Hepatocyte (in vitro differentiated cells): ENCODE measurements around the gene DCBLD1. TPM values are rescaled to one million over a fixed set of nuclear protein-coding genes. Genes with fewer than 3 reads are reported as not detected.

Experiments used
- DNase-seq: peaks from one replicate; pipeline ENCODE4 v3.0.0-alpha.2; 2016; ENCODE audit warnings: low spot score
- H2AFZ ChIP-seq: fragments of 200-600 bp; sonication (generic); 2 replicates; pipeline ENCODE4 v1.6.0; 2016; ENCODE audit warnings: antibody characterized with exemption, mild to moderate bottlenecking
- H3K27ac ChIP-seq: fragments of 200-600 bp; sonication (generic); 2 replicates; pipeline ENCODE4 v1.5.1; 2016; ENCODE audit warnings: mild to moderate bottlenecking
- H3K27me3 ChIP-seq: fragments of 200-600 bp; sonication (generic); 2 replicates; pipeline ENCODE4 v1.6.1; 2016
- H3K36me3 ChIP-seq: fragments of 200-600 bp; sonication (generic); replicated peaks from 2 replicates; pipeline ENCODE4 v1.5.1; 2016; ENCODE audit warnings: low read depth; ENCODE audit not compliant: insufficient read depth
- H3K4me1 ChIP-seq: fragments of 200-600 bp; sonication (generic); 2 replicates; pipeline ENCODE4 v1.5.1; 2016; ENCODE audit warnings: mild to moderate bottlenecking, moderate library complexity; ENCODE audit not compliant: insufficient read depth
- H3K4me2 ChIP-seq: fragments of 200-600 bp; sonication (generic); 2 replicates; pipeline ENCODE4 v1.6.0; 2016
- H3K4me3 ChIP-seq: fragments of 200-600 bp; sonication (generic); 2 replicates; pipeline ENCODE4 v1.5.1; 2016; ENCODE audit warnings: mild to moderate bottlenecking
- H3K79me2 ChIP-seq: fragments of 200-600 bp; sonication (generic); 2 replicates; pipeline ENCODE4 v1.6.0; 2017; ENCODE audit warnings: mild to moderate bottlenecking
- H3K9me2 ChIP-seq: fragments of 200-600 bp; sonication (generic); replicated peaks from 2 replicates; pipeline ENCODE4 v1.6.0; 2017; ENCODE audit warnings: mild to moderate bottlenecking; ENCODE audit not compliant: insufficient read depth
- H3K9me3 ChIP-seq: fragments of 200-600 bp; sonication (generic); 2 replicates; pipeline ENCODE4 v1.5.1; 2016; ENCODE audit warnings: low read depth, mild to moderate bottlenecking
- H4K20me1 ChIP-seq: fragments of 200-600 bp; sonication (generic); 2 replicates; pipeline ENCODE4 v1.6.0; 2016; ENCODE audit warnings: mild to moderate bottlenecking; ENCODE audit not compliant: insufficient read depth, poor library complexity, severe bottlenecking
- EZH2 ChIP-seq: fragments of 200-600 bp; sonication (generic); IDR thresholded peaks from 2 replicates; pipeline ENCODE4 v1.6.1; 2016; ENCODE audit warnings: antibody characterized with exemption, mild to moderate bottlenecking, borderline replicate concordance
- EZH2phosphoT487 ChIP-seq: fragments of 200-600 bp; sonication (generic); IDR thresholded peaks from one replicate; pipeline ENCODE4 v1.6.1; 2018; ENCODE audit warnings: antibody characterized with exemption, mild to moderate bottlenecking, low read depth, moderate library complexity; ENCODE audit not compliant: unreplicated experiment, severe bottlenecking
- WGBS: methylation state at CpG from one replicate; pipeline ENCODE4 v1.1.6; 2016; ENCODE audit warnings: low lambda C conversion rate; ENCODE audit errors: missing lambda C conversion rate; 5-methylcytosine and 5-hydroxymethylcytosine counted together
- polyA plus RNA-seq: library from polyadenylated mRNA; unstranded; fragments of >200 nt; fragmentation: Nextera tagmentation; extraction: Ambion mirVana; gene quantifications from 2 replicates; pipeline ENCODE4 v1.2.1, GENCODE V29; 2016
- total RNA-seq: library from RNA; depleted of rRNA; stranded (reverse); fragments of >200 nt; gene quantifications from 2 replicates; pipeline ENCODE4 v1.2.3, GENCODE V29; 2014
- TF ChIP-seq, protein P1 (sequence below): fragments of 200-600 bp; sonication (generic); IDR thresholded peaks from 2 replicates; pipeline ENCODE4 v1.5.1; 2016; ENCODE audit warnings: antibody characterized with exemption, mild to moderate bottlenecking; ENCODE audit not compliant: poor library complexity

DCBLD1 gene
- total and polyA plus RNA-seq, 2 experiments from 2014 or later = 18.9 to 23.8 TPM

- Histone ChIP-seq H3K4me2 (no peak overlapping the region), H3K79me2 (no peaks in the 10 kb centered on the region), H3K4me3 (no peak overlapping the region), H3K4me1 (peaks cover 15% of the 10 kb centered on the region), H3K27ac (no peak overlapping the region), H3K27me3 (no peaks in the 10 kb centered on the region), H3K9me2 (no peaks in the 10 kb centered on the region), H4K20me1 (no peaks in the 10 kb centered on the region), H2AFZ (no peak overlapping the region), H3K9me3 (no peaks in the 10 kb centered on the region), H3K36me3 (no peaks in the 10 kb centered on the region)
- TF ChIP-seq EZH2 (no peak), EZH2phosphoT487 (no peak)
- TF ChIP-seq, protein P1, sequence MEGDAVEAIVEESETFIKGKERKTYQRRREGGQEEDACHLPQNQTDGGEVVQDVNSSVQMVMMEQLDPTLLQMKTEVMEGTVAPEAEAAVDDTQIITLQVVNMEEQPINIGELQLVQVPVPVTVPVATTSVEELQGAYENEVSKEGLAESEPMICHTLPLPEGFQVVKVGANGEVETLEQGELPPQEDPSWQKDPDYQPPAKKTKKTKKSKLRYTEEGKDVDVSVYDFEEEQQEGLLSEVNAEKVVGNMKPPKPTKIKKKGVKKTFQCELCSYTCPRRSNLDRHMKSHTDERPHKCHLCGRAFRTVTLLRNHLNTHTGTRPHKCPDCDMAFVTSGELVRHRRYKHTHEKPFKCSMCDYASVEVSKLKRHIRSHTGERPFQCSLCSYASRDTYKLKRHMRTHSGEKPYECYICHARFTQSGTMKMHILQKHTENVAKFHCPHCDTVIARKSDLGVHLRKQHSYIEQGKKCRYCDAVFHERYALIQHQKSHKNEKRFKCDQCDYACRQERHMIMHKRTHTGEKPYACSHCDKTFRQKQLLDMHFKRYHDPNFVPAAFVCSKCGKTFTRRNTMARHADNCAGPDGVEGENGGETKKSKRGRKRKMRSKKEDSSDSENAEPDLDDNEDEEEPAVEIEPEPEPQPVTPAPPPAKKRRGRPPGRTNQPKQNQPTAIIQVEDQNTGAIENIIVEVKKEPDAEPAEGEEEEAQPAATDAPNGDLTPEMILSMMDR = no peak
- WGBS = 90% methylated on average over 3 of the region's 3 CpGs
- DNase-seq = no peak
These were observed 67.7 kb downstream of the DCBLD1 start for GRCh38 chr6:117550078-117550600.

- Histone ChIP-seq H3K27ac (no peak overlapping the region), H3K9me3 (no peaks in the 10 kb centered on the region), H3K9me2 (no peaks in the 10 kb centered on the region), H3K4me1 (peaks cover 12% of the 10 kb centered on the region), H4K20me1 (no peaks in the 10 kb centered on the region), H3K4me2 (no peak overlapping the region), H2AFZ (no peak overlapping the region), H3K36me3 (no peaks in the 10 kb centered on the region), H3K79me2 (no peaks in the 10 kb centered on the region), H3K4me3 (no peak overlapping the region), H3K27me3 (no peaks in the 10 kb centered on the region)
- TF ChIP-seq EZH2phosphoT487 (no peak), EZH2 (no peak)
- TF ChIP-seq, protein P1 = no peak
- DNase-seq = no peak
- WGBS = 66% methylated on average over 2 of the region's 2 CpGs
These were observed 68.3 kb downstream of the DCBLD1 start for GRCh38 chr6:117550618-117551242.

GRCh38 chr6:117552618-117553017, 70.1 kb downstream of the DCBLD1 start:
- peaks cover 12% of the 10 kb centered on the region for H3K4me1 ChIP-seq
- H3K27ac ChIP-seq = no peak overlapping the region
- no peaks in the 10 kb centered on the region for H3K36me3 ChIP-seq
- 77% methylated on average over 2 of the region's 2 CpGs for WGBS
- H2AFZ ChIP-seq = no peak overlapping the region
- no peak overlapping the region for H3K4me2 ChIP-seq
- no peak overlapping the region for H3K4me3 ChIP-seq
- H3K9me2 ChIP-seq = no peaks in the 10 kb centered on the region
- no peak for DNase-seq
- H3K79me2 ChIP-seq = no peaks in the 10 kb centered on the region
- H3K27me3 ChIP-seq = no peaks in the 10 kb centered on the region
- no peaks in the 10 kb centered on the region for H3K9me3 ChIP-seq
- TF ChIP-seq EZH2 = no peak
- TF ChIP-seq EZH2phosphoT487 = no peak
- TF ChIP-seq, protein P1 = no peak
- no peaks in the 10 kb centered on the region for H4K20me1 ChIP-seq
